Measurements from ENCODE around the gene EPS8L2.

- TF ChIP-seq, protein P1, sequence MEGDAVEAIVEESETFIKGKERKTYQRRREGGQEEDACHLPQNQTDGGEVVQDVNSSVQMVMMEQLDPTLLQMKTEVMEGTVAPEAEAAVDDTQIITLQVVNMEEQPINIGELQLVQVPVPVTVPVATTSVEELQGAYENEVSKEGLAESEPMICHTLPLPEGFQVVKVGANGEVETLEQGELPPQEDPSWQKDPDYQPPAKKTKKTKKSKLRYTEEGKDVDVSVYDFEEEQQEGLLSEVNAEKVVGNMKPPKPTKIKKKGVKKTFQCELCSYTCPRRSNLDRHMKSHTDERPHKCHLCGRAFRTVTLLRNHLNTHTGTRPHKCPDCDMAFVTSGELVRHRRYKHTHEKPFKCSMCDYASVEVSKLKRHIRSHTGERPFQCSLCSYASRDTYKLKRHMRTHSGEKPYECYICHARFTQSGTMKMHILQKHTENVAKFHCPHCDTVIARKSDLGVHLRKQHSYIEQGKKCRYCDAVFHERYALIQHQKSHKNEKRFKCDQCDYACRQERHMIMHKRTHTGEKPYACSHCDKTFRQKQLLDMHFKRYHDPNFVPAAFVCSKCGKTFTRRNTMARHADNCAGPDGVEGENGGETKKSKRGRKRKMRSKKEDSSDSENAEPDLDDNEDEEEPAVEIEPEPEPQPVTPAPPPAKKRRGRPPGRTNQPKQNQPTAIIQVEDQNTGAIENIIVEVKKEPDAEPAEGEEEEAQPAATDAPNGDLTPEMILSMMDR (IDR thresholded peaks at IDR 0.05): no peak
- TF ChIP-seq POLR2A (IDR thresholded peaks at IDR 0.05): no peak
These were observed 1.8 kb upstream of the EPS8L2 start for GRCh38 chr11:704228-704674.

Measured in body of pancreas (tissue), 4 donors.